Measurements from ENCODE around the gene TMEM80.
"Not testable (repeated sequence)": the region's sequence is repeated elsewhere in the genome, so short reads cannot be mapped to it uniquely, and the experiment has no call there.

The TMEM80 gene

GRCh38 chr11:695538-696248 is at the start of gene TMEM80 (continued):
- TF ChIP-seq ZNF658 (tag by site-specific recombination; IDR thresholded peaks at IDR 0.05) (no peak), ZNF785 (tag by site-specific recombination; IDR thresholded peaks at IDR 0.05) (no peak), ZNF626 (tag by site-specific recombination; IDR thresholded peaks at IDR 0.05) (no peak), KLF1 (tag by site-specific recombination; IDR thresholded peaks at IDR 0.05) (peak; percentile 16; the same call in 1 of the 2 replicates)
- TF ChIP-seq, protein P1, sequence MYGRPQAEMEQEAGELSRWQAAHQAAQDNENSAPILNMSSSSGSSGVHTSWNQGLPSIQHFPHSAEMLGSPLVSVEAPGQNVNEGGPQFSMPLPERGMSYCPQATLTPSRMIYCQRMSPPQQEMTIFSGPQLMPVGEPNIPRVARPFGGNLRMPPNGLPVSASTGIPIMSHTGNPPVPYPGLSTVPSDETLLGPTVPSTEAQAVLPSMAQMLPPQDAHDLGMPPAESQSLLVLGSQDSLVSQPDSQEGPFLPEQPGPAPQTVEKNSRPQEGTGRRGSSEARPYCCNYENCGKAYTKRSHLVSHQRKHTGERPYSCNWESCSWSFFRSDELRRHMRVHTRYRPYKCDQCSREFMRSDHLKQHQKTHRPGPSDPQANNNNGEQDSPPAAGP (tag by site-specific recombination; IDR thresholded peaks at IDR 0.05), result peak; percentile 73; the same call in 1 of the 2 replicates

DNA sequence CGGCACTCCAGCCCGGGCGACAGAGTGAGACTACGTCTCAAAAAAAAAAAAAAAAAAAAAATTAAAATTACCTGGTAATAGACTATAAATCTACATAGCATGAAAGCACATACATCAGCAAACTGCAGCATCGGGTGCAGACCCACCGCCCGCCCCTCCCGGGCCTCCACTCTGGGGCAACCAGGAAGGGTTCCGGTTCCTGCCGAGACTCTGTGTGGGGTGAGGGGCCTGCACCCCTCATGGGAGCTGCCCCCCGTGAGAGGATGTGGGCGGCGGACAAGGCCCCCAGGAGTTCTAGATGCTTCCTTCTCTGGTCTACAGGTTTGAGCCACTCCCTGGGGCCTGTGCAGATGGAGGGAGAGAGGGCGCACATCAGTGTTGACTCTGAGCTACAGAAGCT is 49.4 kb upstream of the TMEM80 start:
- TF ChIP-seq GLIS1 (tag by site-specific recombination; IDR thresholded peaks at IDR 0.05), result peak; percentile 87
- no peak for TF ChIP-seq GLIS2 (tag by site-specific recombination; IDR thresholded peaks at IDR 0.05)
- TF ChIP-seq, protein P2, sequence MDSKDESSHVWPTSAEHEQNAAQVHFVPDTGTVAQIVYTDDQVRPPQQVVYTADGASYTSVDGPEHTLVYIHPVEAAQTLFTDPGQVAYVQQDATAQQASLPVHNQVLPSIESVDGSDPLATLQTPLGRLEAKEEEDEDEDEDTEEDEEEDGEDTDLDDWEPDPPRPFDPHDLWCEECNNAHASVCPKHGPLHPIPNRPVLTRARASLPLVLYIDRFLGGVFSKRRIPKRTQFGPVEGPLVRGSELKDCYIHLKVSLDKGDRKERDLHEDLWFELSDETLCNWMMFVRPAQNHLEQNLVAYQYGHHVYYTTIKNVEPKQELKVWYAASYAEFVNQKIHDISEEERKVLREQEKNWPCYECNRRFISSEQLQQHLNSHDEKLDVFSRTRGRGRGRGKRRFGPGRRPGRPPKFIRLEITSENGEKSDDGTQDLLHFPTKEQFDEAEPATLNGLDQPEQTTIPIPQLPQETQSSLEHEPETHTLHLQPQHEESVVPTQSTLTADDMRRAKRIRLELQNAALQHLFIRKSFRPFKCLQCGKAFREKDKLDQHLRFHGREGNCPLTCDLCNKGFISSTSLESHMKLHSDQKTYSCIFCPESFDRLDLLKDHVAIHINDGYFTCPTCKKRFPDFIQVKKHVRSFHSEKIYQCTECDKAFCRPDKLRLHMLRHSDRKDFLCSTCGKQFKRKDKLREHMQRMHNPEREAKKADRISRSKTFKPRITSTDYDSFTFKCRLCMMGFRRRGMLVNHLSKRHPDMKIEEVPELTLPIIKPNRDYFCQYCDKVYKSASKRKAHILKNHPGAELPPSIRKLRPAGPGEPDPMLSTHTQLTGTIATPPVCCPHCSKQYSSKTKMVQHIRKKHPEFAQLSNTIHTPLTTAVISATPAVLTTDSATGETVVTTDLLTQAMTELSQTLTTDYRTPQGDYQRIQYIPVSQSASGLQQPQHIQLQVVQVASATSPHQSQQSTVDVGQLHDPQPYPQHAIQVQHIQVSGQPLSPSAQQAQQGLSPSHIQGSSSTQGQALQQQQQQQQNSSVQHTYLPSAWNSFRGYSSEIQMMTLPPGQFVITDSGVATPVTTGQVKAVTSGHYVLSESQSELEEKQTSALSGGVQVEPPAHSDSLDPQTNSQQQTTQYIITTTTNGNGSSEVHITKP (tag by site-specific recombination; IDR thresholded peaks at IDR 0.05), result no peak
- peak; percentile 16; the same call in 1 of the 2 replicates for TF ChIP-seq ZIC2 (tag by site-specific recombination; IDR thresholded peaks at IDR 0.05)
- no peak overlapping the region for H3K4me3 ChIP-seq (ENCODE audit: low read depth, low read length)
- peaks cover 12 to 81% of the 10 kb centered on the region in 2 experiments; a peak in 2 of 3 replicates for H3K36me3 ChIP-seq (ENCODE audit: control insufficient read depth in 2 of 2, insufficient read depth in 1 of 2, low read length in 2 of 2)
- H3K27ac ChIP-seq (ENCODE audit: extremely low read depth, low read depth, low read length), result no peak overlapping the region
- no peaks in the 10 kb centered on the region for H3K4me1 ChIP-seq (ENCODE audit: control insufficient read depth, insufficient read depth, low read length)
- no peaks in the 10 kb centered on the region for H3K9me3 ChIP-seq (ENCODE audit: control insufficient read depth, insufficient read depth, low read depth, low read length)
- ChIA-PET CTCF (interaction anchor here (1.1 kb wide), 1 partner anchor 77 kb away, joined by 3 read pairs; no protein-coding TSS in a partner anchor), POLR2A (interaction anchor here (0.7 kb wide), 1 partner anchor 93 kb away, joined by 3 read pairs; no protein-coding TSS in a partner anchor)

GRCh38 chr11:647672-648158 is 47.9 kb upstream of the TMEM80 start:
- H3K9me3 ChIP-seq (ENCODE audit: control insufficient read depth, insufficient read depth, low read depth, low read length); H3K27ac ChIP-seq (ENCODE audit: extremely low read depth, low read depth, low read length); H3K4me3 ChIP-seq (ENCODE audit: low read depth, low read length); CTCF ChIA-PET; POLR2A ChIA-PET; H3K4me1 ChIP-seq (ENCODE audit: control insufficient read depth, insufficient read depth, low read length): not testable (repeated sequence)
- TF ChIP-seq ZFHX2 (tag by site-specific recombination; conservative IDR thresholded peaks at IDR 0.05), result peak; percentile 63
- peak; percentile 71 for TF ChIP-seq EGR2 (tag by site-specific recombination; IDR thresholded peaks at IDR 0.05; ENCODE audit: low read depth)
- peaks cover 16 to 80% of the 10 kb centered on the region in 2 experiments; a peak in 2 of 3 replicates for H3K36me3 ChIP-seq (ENCODE audit: control insufficient read depth in 2 of 2, insufficient read depth in 1 of 2, low read length in 2 of 2)

DNA sequence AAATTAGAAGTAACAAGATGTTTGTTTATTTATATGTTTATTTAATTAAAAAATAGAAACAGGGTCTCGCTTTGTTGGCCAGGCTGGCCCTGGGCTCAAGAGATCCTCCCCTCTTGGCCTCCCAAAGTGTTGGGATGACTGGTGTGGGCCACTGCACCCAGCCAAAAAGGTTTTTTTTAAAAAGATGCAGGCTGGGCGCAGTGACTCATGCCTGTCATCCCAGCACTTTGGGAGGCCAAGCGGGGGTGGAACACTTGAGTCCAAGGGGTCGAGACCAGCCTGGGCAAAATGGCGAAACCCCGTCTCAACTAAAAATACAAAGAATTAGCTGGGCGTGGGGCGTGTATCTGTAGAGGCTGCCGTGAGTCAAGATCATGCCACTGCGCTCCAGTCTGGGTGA is 45.1 kb upstream of the TMEM80 start:
- H3K36me3 ChIP-seq (ENCODE audit: control insufficient read depth in 2 of 2, insufficient read depth in 1 of 2, low read length in 2 of 2), result peaks cover 16 to 85% of the 10 kb centered on the region in 2 experiments; a peak in 2 of 3 replicates
- ChIA-PET POLR2A (no interaction called here), CTCF (interaction anchor here (1.4 kb wide), 1 partner anchor 12 kb away, joined by 4 read pairs; no protein-coding TSS in a partner anchor)
- no peak overlapping the region for H3K27ac ChIP-seq (ENCODE audit: extremely low read depth, low read depth, low read length)
- H3K4me1 ChIP-seq (ENCODE audit: control insufficient read depth, insufficient read depth, low read length), result no peaks in the 10 kb centered on the region
- H3K9me3 ChIP-seq (ENCODE audit: control insufficient read depth, insufficient read depth, low read depth, low read length), result no peaks in the 10 kb centered on the region
- no peak overlapping the region for H3K4me3 ChIP-seq (ENCODE audit: low read depth, low read length)
- TF ChIP-seq ZNF561 (tag by site-specific recombination; IDR thresholded peaks at IDR 0.05; ENCODE audit: borderline replicate concordance) (no peak), GLIS1 (tag by site-specific recombination; IDR thresholded peaks at IDR 0.05) (0 out of 2 replicates have a peak, but pooled peaks have one; percentile 8), HOXA7 (CRISPR knock-in tag; IDR thresholded peaks at IDR 0.05; ENCODE audit: borderline replicate concordance) (no peak)

DNA sequence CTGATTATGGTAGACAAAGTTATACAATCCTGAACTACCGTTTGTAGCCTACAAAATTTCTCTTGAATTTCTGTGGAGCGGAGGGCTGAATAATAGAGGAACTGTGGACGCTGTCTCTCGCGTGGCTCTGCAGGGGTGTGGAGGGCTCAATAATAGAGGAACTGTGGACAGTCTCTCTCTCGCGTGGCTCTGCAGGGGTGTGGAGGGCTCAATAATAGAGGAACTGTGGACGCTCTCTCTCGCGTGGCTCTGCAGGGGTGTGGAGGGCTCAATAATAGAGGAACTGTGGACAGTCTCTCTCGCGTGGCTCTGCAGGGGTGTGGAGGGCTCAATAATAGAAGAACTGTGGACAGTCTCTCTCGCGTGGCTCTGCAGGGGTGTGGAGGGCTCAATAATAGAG is 42.5 kb upstream of the TMEM80 start:
- H3K36me3 ChIP-seq (ENCODE audit: control insufficient read depth in 2 of 2, insufficient read depth in 1 of 2, low read length in 2 of 2), result peaks cover 16 to 86% of the 10 kb centered on the region in 2 experiments; a peak in 2 of 3 replicates
- H3K27ac ChIP-seq (ENCODE audit: extremely low read depth, low read depth, low read length); H3K4me1 ChIP-seq (ENCODE audit: control insufficient read depth, insufficient read depth, low read length); CTCF ChIA-PET; POLR2A ChIA-PET; H3K9me3 ChIP-seq (ENCODE audit: control insufficient read depth, insufficient read depth, low read depth, low read length); H3K4me3 ChIP-seq (ENCODE audit: low read depth, low read length): not testable (repeated sequence)
